ENCODE data around the gene CFH. TPM values are rescaled to one million over a fixed set of nuclear protein-coding genes. Genes with fewer than 3 reads are reported as not detected.
"Not testable (repeated sequence)": the region's sequence is repeated elsewhere in the genome, so short reads cannot be mapped to it uniquely, and the experiment has no call there.

Gene CFH
- total RNA-seq, 4 donors from 2014 or later = 65.1 to 285 (median 127) TPM

- ATAC-seq (ENCODE audit: low FRiP score) (no peak), DNase-seq (ENCODE audit: low spot score) (no peak)
- no peak for TF ChIP-seq CTCF (IDR thresholded peaks at IDR 0.05)
Measured at GRCh38 chr1:196779093-196779492, 127.2 kb downstream of the CFH start.

GRCh38 chr1:196791252-196791651 is 139.4 kb downstream of the CFH start:
- DNase-seq (ENCODE audit: low spot score); ATAC-seq (ENCODE audit: low FRiP score): not testable (repeated sequence)

GRCh38 chr1:196794103-196794502 is 142.3 kb downstream of the CFH start:
- ATAC-seq (ENCODE audit: low FRiP score); DNase-seq (ENCODE audit: low spot score): not testable (repeated sequence)

Other genes with a start within 250 kb of the CFH start
- 10 to 100 TPM in 2 of 4 donors, 1 to 10 TPM in 2; 1.6 to 20.9 (median 8.9) TPM for gene KCNT2, start 43.6 kb upstream of the CFH start, total RNA-seq
- under 1 TPM in 2 of 4 donors, not detected in 2; 0.28 to 0.72 TPM for gene CFHR3, start 122.8 kb downstream of the CFH start, total RNA-seq
- gene CFHR1, start 167.7 kb downstream of the CFH start, total RNA-seq = under 1 TPM in 1 of 4 donors, not detected in 3; 0.84 TPM
- gene CFHR4, start 236.0 kb downstream of the CFH start, total RNA-seq = not detected